Heart right ventricle (tissue), 16 donors: Measurements from ENCODE around the gene EIF4B. TPM values are rescaled to one million over a fixed set of nuclear protein-coding genes. Genes with fewer than 3 reads are reported as not detected.
A peak's percentile ranks its signal among the peaks of the same experiment; 100 is the strongest.

Source experiments
- ATAC-seq, 8 donors: fragments of 200-7000 bp; cut with Tn5 transposase; one replicate each; pipeline ENCODE4 v1.9.1; 2020; ENCODE audit warnings: mild to moderate bottlenecking in 8 of 8, moderate library complexity in 8 of 8, moderate number of reproducible peaks in 1 of 8
- DNase-seq, 2 donors: peaks; one replicate each; pipeline ENCODE4 v3.0.0-alpha.2; 2020
- H3K27ac ChIP-seq, 10 donors: fragments of 200-600 bp; sonication (generic) in 2 of 10; one replicate each; pipeline versions ENCODE4 v1.5.0 to v1.8.0; 2020 to 2022; ENCODE audit warnings: mild to moderate bottlenecking in 3 of 10
- H3K27me3 ChIP-seq, 7 donors: fragments of 200-600 bp; one replicate each; pipeline ENCODE4 v1.8.0; 2021 to 2022; ENCODE audit warnings: mild to moderate bottlenecking in 2 of 7
- H3K36me3 ChIP-seq, 9 donors: fragments of 200-600 bp; sonication (generic) in 1 of 9; one replicate each; pipeline versions ENCODE4 v1.5.0 to v1.8.0; 2020 to 2022; ENCODE audit warnings: mild to moderate bottlenecking in 2 of 9
- H3K4me1 ChIP-seq, 9 donors: fragments of 200-600 bp; sonication (generic) in 1 of 9; one replicate each; pipeline versions ENCODE4 v1.5.0 to v1.8.0; 2020 to 2022; ENCODE audit warnings: mild to moderate bottlenecking in 4 of 9
- H3K4me3 ChIP-seq, 10 donors: fragments of 200-600 bp; sonication (generic) in 2 of 10; one replicate each; pipeline versions ENCODE4 v1.5.0 to v1.8.0; 2020 to 2022; ENCODE audit warnings: mild to moderate bottlenecking in 7 of 10, moderate library complexity in 2 of 10
- H3K9me3 ChIP-seq, 11 donors: fragments of 200-600 bp in 10 of 11; sonication (generic) in 2 of 11; one replicate each; pipeline versions ENCODE4 v1.5.0 to v1.8.0; 2013 to 2022; ENCODE audit warnings: mild to moderate bottlenecking in 2 of 11, control low read depth in 1 of 11, moderate library complexity in 1 of 11
- WGBS, 2 donors: extraction: QIAGEN DNeasy Blood & Tissue Kit; methylation state at CpG; one replicate each; pipeline ENCODE4 v1.1.7; 2013; ENCODE audit warnings: inconsistent platforms in 1 of 2; 5-methylcytosine and 5-hydroxymethylcytosine counted together
- intact Hi-C, 10 donors: fragments of 100-400 bp; cut with DNase I; formaldehyde crosslinking; loops; one replicate each; pipeline versions ENCODE4 v1.11.1 to v1.14.2; 2022
- polyA plus RNA-seq, 2 donors: library from polyadenylated mRNA; stranded (reverse); fragments of 200-250 nt; gene quantifications; one replicate each; pipeline ENCODE4 v1.2.3, GENCODE V29; 2013
- total RNA-seq, 10 donors: library from RNA; stranded (reverse); fragmentation: NEBNext Ultra II Directional in 3 of 10; extraction: Animal tissue kit (Norgen Biotek cat#: 25700) in 3 of 10; gene quantifications; one replicate each; pipeline versions ENCODE4 v1.2.1 to v1.2.4, GENCODE V29; 2021 to 2023
- TF ChIP-seq, protein P1 (sequence below), 9 donors: fragments of 200-600 bp; sonication (generic) in 2 of 9; IDR thresholded peaks; one replicate each; pipeline versions ENCODE4 v1.5.0 to v1.8.0; 2021 to 2022; ENCODE audit warnings: antibody characterized with exemption in 9 of 9, mild to moderate bottlenecking in 5 of 9, moderate library complexity in 1 of 9
- donor health status: Arrhythmogenic right ventricular cardiomyopathy.
- donor health status: ischemic (EF 13 %, LVEDD 7.1; RV severe dilation, severe dysfunction).
- donor health status: healthy with polysubstance abuse.
- donor health status: DM: no; HTN: yes; CAD: no.
- donor health status: DM: no; HTN: no; CAD: no.
- donor health status: ischemic (EF 25% LVEDD 6.9; RV normal size, moderate dysfunction).
- donor health status: ischemic (EF 25% LVEDD 5.7; RV mildly dilated, moderate dysfunction).
- donor health status: healthy.
- donor health status: DM: yes; HTN: yes; CAD: no.
- donor health status: Ischemic cardiomyopathy.
- donor health status: ischemic (EF 35%, LVEDD 5.7; RV mildly dilated, moderate dysfunction).
- donor health status: nonischemic (EF 11% LVEDD 7.7; RV severe dilation, severe dysfunction).
- donor health status: DM: yes; HTN: yes; CAD: no.
- donor health status: PGD.
- donor health status: ischemic (EF 29% LVEDD 5.4; RV normal size, mild dysfunction).
- donor health status: nonischemic (EF 23%, LVEDD 6.1; RV moderate dilation, normal function).

Gene EIF4B
- total and polyA plus RNA-seq, 12 donors = 53.2 to 477 (median 423) TPM

DNA sequence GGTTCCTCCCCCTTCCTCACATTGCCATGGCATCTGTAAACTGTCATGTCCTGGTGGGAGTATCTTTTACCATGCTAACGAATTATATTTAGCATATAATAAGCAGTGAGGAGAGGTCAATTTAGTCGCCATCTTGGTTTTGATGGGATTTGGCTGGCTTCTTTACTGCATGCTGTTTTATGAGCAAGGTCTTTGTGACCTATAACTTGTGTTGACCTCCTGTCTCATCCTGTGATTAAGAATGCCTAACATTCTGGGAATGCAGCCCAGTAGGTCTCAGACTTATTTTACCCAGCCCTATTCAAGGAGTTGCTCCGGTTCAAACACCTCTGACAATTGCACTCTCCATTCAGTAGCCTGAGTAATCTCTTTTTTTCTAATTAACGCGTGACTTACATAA is 2.1 kb upstream of the EIF4B start:
- no peak for DNase-seq
- TF ChIP-seq, protein P1, sequence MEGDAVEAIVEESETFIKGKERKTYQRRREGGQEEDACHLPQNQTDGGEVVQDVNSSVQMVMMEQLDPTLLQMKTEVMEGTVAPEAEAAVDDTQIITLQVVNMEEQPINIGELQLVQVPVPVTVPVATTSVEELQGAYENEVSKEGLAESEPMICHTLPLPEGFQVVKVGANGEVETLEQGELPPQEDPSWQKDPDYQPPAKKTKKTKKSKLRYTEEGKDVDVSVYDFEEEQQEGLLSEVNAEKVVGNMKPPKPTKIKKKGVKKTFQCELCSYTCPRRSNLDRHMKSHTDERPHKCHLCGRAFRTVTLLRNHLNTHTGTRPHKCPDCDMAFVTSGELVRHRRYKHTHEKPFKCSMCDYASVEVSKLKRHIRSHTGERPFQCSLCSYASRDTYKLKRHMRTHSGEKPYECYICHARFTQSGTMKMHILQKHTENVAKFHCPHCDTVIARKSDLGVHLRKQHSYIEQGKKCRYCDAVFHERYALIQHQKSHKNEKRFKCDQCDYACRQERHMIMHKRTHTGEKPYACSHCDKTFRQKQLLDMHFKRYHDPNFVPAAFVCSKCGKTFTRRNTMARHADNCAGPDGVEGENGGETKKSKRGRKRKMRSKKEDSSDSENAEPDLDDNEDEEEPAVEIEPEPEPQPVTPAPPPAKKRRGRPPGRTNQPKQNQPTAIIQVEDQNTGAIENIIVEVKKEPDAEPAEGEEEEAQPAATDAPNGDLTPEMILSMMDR (IDR thresholded peaks at IDR 0.05) = no peak
- Histone ChIP-seq H3K9me3 (no peaks in the 10 kb centered on the region), H3K27me3 (peaks cover 0 to 17% (median 0%) of the 10 kb centered on the region in 7 donors), H3K4me3 (no peak overlapping the region), H3K4me1 (peaks cover 8 to 39% (median 31%) of the 10 kb centered on the region in 9 donors), H3K36me3 (peaks cover 0 to 16% (median 0%) of the 10 kb centered on the region in 9 donors), H3K27ac (no peak overlapping the region)
- 50 to 56% methylated on average over 5 of the region's 5 CpGs for WGBS, 2 donors
- ATAC-seq = no peak
- intact Hi-C loops = no loop called here

DNA sequence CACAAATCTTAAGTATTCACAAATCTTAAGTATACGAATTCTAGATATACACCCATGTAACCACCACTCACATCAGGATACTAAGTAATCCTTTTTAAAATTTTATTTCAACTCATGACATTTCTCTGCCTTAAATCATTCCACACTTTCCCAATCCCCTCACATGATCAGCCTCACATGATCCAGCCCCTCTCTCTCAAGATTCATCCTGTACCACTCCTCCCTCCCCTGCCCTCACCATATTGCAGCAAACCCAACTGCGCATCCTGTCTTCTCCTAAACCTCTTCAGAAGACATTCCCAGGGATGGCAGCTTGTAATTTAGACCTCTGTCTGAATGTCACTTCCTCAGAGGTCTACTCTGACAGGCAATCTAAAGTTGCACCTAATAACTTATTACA is 1.7 kb upstream of the EIF4B start:
- peaks cover 0 to 17% (median 0%) of the 10 kb centered on the region in 9 donors for H3K36me3 ChIP-seq
- ATAC-seq = no peak
- TF ChIP-seq, protein P1 (IDR thresholded peaks at IDR 0.05) = no peak
- H3K4me1 ChIP-seq = peaks cover 8 to 43% (median 35%) of the 10 kb centered on the region in 9 donors
- DNase-seq = no peak
- no peak overlapping the region for H3K27ac ChIP-seq
- H3K9me3 ChIP-seq = no peaks in the 10 kb centered on the region
- H3K4me3 ChIP-seq = no peak overlapping the region
- H3K27me3 ChIP-seq = peaks cover 0 to 16% (median 0%) of the 10 kb centered on the region in 7 donors
- 80 to 86% methylated on average over 2 of the region's 2 CpGs for WGBS, 2 donors
- intact Hi-C loops = no loop called here

DNA sequence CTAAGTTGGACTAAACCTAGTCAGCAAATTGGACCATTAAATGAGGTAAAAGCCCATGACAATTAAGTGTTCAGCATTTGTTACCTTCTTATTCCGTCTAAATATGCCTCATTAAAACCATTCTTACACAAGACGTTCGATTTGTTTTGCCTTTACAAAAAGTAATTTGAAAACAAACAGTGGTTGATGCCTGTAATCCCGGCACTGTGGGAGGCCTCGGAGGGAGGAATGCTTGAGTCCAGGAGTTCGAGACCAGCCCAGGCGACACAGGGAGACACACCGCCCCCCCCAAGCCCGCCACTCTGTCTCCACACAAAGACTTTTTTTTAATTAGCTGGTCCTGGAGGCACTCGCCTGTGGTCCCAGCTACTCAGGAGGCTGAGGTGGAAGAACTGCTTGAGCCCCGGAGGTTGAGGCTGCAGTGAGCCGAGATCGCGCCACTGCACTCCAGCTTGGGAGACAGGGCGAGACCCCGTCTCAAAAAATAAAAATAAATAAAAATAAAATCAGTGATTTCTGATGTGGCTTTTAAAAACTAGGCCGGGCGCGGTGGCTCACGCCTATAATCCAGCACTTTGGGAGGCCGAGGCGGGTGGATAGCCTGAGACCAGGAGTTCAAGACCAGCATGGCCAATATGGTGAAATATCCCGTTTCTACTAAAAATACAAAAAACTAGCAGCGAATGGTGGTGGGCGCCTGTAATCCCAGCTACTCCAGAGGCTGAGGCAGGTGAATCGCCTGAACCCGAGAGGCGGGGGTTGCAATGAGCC is 856 bp upstream of the EIF4B start:
- peaks cover 0 to 9% (median 0%) of the 10 kb centered on the region in 7 donors for H3K27me3 ChIP-seq
- intact Hi-C loops = loop anchor here in 2 of 10 donors (5.0 kb wide), 1 partner anchor 42 kb away; no protein-coding TSS in a partner anchor
- peaks cover 0 to 21% (median 0%) of the 10 kb centered on the region in 9 donors for H3K36me3 ChIP-seq
- DNase-seq (peak in 1 of 2 donors; percentile 13), ATAC-seq (peak in 1 of 8 donors; percentile 0)
- peak overlapping the region; percentile 14 to 96 (median 90) for H3K27ac ChIP-seq
- H3K4me3 ChIP-seq = peak overlapping the region; percentile 54 to 98 (median 91)
- no peaks in the 10 kb centered on the region for H3K9me3 ChIP-seq
- WGBS, 2 donors = 17 to 20% methylated on average over 28 of the region's 28 CpGs
- H3K4me1 ChIP-seq = peaks cover 8 to 51% (median 44%) of the 10 kb centered on the region in 9 donors
- TF ChIP-seq, protein P1 (IDR thresholded peaks at IDR 0.05) = no peak

DNA sequence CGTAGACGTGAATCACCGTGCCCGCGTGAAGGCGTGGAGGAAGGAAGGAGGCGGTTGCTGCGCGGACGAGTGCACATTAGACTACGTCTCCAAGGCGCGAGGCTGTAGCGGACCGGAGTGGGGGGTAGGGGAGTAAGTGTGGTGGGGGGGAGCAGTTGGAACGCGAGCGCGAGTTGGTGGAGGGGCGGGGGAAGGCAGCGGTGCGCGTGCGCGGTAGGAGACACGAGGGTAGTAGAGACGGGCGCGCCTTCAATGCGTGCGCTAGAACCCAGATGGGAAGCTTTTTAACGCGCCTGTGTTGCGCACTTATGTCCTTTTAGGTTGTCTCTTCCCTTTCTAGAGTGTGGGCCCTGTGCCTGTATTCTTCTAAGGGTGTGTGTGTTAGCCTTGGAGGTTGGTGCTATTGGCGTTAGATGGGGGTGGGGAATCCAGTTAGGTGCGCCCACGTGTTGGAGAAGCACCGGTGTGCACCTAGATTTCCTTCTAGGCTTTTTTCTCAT is 604 bp downstream of the EIF4B start:
- H3K4me3 ChIP-seq = peak overlapping the region; percentile 66 to 98 (median 90)
- no peaks in the 10 kb centered on the region for H3K27me3 ChIP-seq
- H3K9me3 ChIP-seq = no peaks in the 10 kb centered on the region
- DNase-seq = peak; percentile 70 to 74
- WGBS, 2 donors = 1% methylated on average over 38 of the region's 38 CpGs
- H3K36me3 ChIP-seq = peaks cover 0 to 32% (median 0%) of the 10 kb centered on the region in 9 donors
- peak overlapping the region; percentile 67 to 96 (median 90) for H3K27ac ChIP-seq
- peaks cover 8 to 63% (median 55%) of the 10 kb centered on the region in 9 donors for H3K4me1 ChIP-seq
- intact Hi-C loops = loop anchor here in 2 of 10 donors (5.0 kb wide), 1 partner anchor 40 kb away; no protein-coding TSS in a partner anchor
- ATAC-seq = peak; percentile 35 to 64 (median 55)
- TF ChIP-seq, protein P1 (IDR thresholded peaks at IDR 0.05) = no peak
